HepG2 (cell line): ENCODE results near the gene LRGUK. TPM values are rescaled to one million over a fixed set of nuclear protein-coding genes. Genes with fewer than 3 reads are reported as not detected.

ENCODE experiments used
- ATAC-seq: fragments of 200-7000 bp; cut with Tn5 transposase; 3 replicates; pipeline ENCODE4 v1.9.1; 2020; ENCODE audit warnings: mild to moderate bottlenecking, moderate library complexity
- BruUV-seq: library from RNA; stranded (reverse); fragments of 400-500 nt; replicated peaks from 2 replicates; lab custom pipeline; 2021; lab: Mats Ljungman, UMichigan
- CTCF ChIA-PET: fragments of 300-600 bp; formaldehyde crosslinking; extraction: SDS; loops from one replicate; lab custom pipeline; 2021; ENCODE audit warnings: low total read pairs, inconsistent platforms, low intra/inter-chr PET ratio; lab: Yijun Ruan, JAX
- POLR2A ChIA-PET: fragments of 350-600 bp; sonication (Branson Sonifier 250); formaldehyde crosslinking; loops from one replicate; lab custom pipeline; 2020; ENCODE audit warnings: antibody characterized with exemption, inconsistent platforms; lab: Yijun Ruan, JAX
- DNase-seq: peaks from one replicate; pipeline ENCODE4 v3.0.0-alpha.2; 2015; ENCODE audit warnings: low spot score
- FAIRE-seq: peaks from 3 replicates; lab custom pipeline; 2011; peaks lifted over from hg19 to GRCh38; lab: Jason Lieb, UNC
- H2AFZ ChIP-seq: one replicate; pipeline ENCODE4 v1.6.1; 2011; ENCODE audit warnings: low read length, inconsistent platforms
- H3K27ac ChIP-seq: fragments of 300-600 bp; 3 replicates; pipeline ENCODE4 v1.8.0; 2011; ENCODE audit warnings: mixed run types, mild to moderate bottlenecking, mixed read lengths, low read length, inconsistent platforms; ENCODE audit not compliant: insufficient read depth; ENCODE audit errors: extremely low read length
- H3K27me3 ChIP-seq, 2 experiments: fragments of 200-600 bp in 1 of 2; 2 replicates in 1 of 2; 3 replicates in 1 of 2; pipeline versions ENCODE4 v1.6.0 to v1.8.0; 2011; ENCODE audit warnings: low read length in 2 of 2, mild to moderate bottlenecking in 2 of 2, moderate library complexity in 2 of 2, inconsistent platforms in 1 of 2; ENCODE audit not compliant: insufficient read depth in 2 of 2, control insufficient read depth in 1 of 2
- H3K36me3 ChIP-seq, 2 experiments: fragments of 200-600 bp in 1 of 2; replicated peaks in 1 of 2; 2 replicates in 1 of 2; 3 replicates in 1 of 2; pipeline versions ENCODE4 v1.5.1 to v1.8.0; 2011; ENCODE audit warnings: low read length in 2 of 2, inconsistent platforms in 1 of 2; ENCODE audit not compliant: insufficient read depth in 2 of 2, control insufficient read depth in 1 of 2
- H3K4me1 ChIP-seq: 2 replicates; pipeline ENCODE4 v1.5.1; 2012; ENCODE audit warnings: low read length, inconsistent platforms; ENCODE audit not compliant: insufficient read depth
- H3K4me2 ChIP-seq: 2 replicates; pipeline ENCODE4 v1.6.0; 2011; ENCODE audit warnings: low read depth, low read length, inconsistent platforms
- H3K4me3 ChIP-seq, 3 experiments: fragments of 200-600 bp in 1 of 3; sonication (generic), shearing (Covaris generic) in 1 of 3; replicated peaks in 1 of 3; 2 replicates each; pipeline ENCODE4 v1.5.1; 2011 to 2016; ENCODE audit warnings: low read length in 3 of 3, inconsistent platforms in 2 of 3, low read depth in 2 of 3, mild to moderate bottlenecking in 2 of 3, control low read depth in 1 of 3, mixed read lengths in 1 of 3; ENCODE audit not compliant: insufficient read depth in 1 of 3
- H3K79me2 ChIP-seq: one replicate; pipeline ENCODE4 v1.6.1; 2011; ENCODE audit warnings: low read length, inconsistent platforms; ENCODE audit not compliant: insufficient read depth
- H3K9ac ChIP-seq: 2 replicates; pipeline ENCODE4 v1.6.0; 2011; ENCODE audit warnings: mild to moderate bottlenecking, low read depth, low read length, inconsistent platforms; ENCODE audit not compliant: insufficient read depth
- H3K9me3 ChIP-seq: 2 replicates; pipeline ENCODE4 v1.5.1; 2012; ENCODE audit warnings: mild to moderate bottlenecking, low read length
- H4K20me1 ChIP-seq: 2 replicates; pipeline ENCODE4 v1.6.0; 2011; ENCODE audit warnings: inconsistent platforms, mild to moderate bottlenecking, low read length, moderate library complexity; ENCODE audit not compliant: insufficient read depth
- ESRRA ChIP-seq: sonication (generic); formaldehyde crosslinking; IDR thresholded peaks from 2 replicates; pipeline ENCODE4 v1.5.1; 2020; ENCODE audit warnings: mild to moderate bottlenecking, low read depth, missing genetic modification reagents
- MAFF ChIP-seq: IDR thresholded peaks from 2 replicates; pipeline ENCODE4 v1.6.1; 2011; ENCODE audit warnings: low read depth, low read length, improper control_type of control experiment
- MAFK ChIP-seq, 2 experiments: IDR thresholded peaks in 1 of 2; conservative IDR thresholded peaks in 1 of 2; 2 replicates each; pipeline ENCODE4 v1.6.1; 2011; ENCODE audit warnings: improper control_type of control experiment in 2 of 2, low read length in 2 of 2
- THAP8 ChIP-seq: sonication (generic); formaldehyde crosslinking; IDR thresholded peaks from 2 replicates; pipeline ENCODE4 v1.5.1; 2020; ENCODE audit warnings: missing genetic modification reagents, mild to moderate bottlenecking, borderline replicate concordance
- ZBED4 ChIP-seq: sonication (generic); formaldehyde crosslinking; IDR thresholded peaks from 2 replicates; pipeline ENCODE4 v1.4.0; 2020; ENCODE audit warnings: missing genetic modification reagents, borderline replicate concordance
- ZHX2 ChIP-seq, 2 experiments: sonication (generic) in 1 of 2; formaldehyde crosslinking in 1 of 2; IDR thresholded peaks; 2 replicates each; pipeline versions ENCODE4 v1.6.1 to v1.9.0; 2014 to 2022; ENCODE audit warnings: antibody characterized with exemption in 1 of 2, borderline replicate concordance in 1 of 2, inconsistent platforms in 1 of 2, low read depth in 1 of 2, missing genetic modification reagents in 1 of 2
- ZNF44 ChIP-seq: sonication (generic); formaldehyde crosslinking; IDR thresholded peaks from 2 replicates; pipeline ENCODE4 v1.5.1; 2020; ENCODE audit warnings: mild to moderate bottlenecking, missing genetic modification reagents
- WGBS: methylation state at CpG from one replicate; pipeline ENCODE4 v1.1.6; 2017; ENCODE audit warnings: low lambda C conversion rate; 5-methylcytosine and 5-hydroxymethylcytosine counted together
- in situ Hi-C: cut with HindIII; loops from 2 replicates; pipeline ENCODE4 v1.10.0; 2017; ENCODE audit warnings: low pct_unique_long_range_greater_than_20kb; ENCODE audit not compliant: extremely low pct_ligation_motif_present
- intact Hi-C: fragments of 100-400 bp; cut with micrococcal nuclease; formaldehyde crosslinking; loops from one replicate; pipeline ENCODE4 v1.10.0; 2022; ENCODE audit not compliant: unreplicated experiment
- polyA plus RNA-seq, 8 experiments: library from polyadenylated mRNA; depleted of rRNA in 3 of 8; stranded (reverse) in 7 of 8; unstranded in 1 of 8; fragments of >200 nt; fragmentation: Illumina TruSeq in 4 of 8; extraction: Trizol in 4 of 8; gene quantifications; 2 replicates each; pipeline versions ENCODE4 v1.2.1 to v1.2.3, GENCODE V29; 2011 to 2016; ENCODE audit warnings: low read depth in 4 of 8, missing spikeins in 1 of 8, mixed read lengths in 1 of 8; ENCODE audit not compliant: insufficient read depth in 1 of 8
- total RNA-seq, 5 experiments: library from RNA; depleted of rRNA; stranded (reverse); fragments of >200 nt; fragmentation: Illumina TruSeq; extraction: Trizol; gene quantifications; 2 replicates each; pipeline ENCODE4 v1.2.3, GENCODE V29; 2016; ENCODE audit warnings: low read depth in 1 of 5

The LRGUK gene
- total and polyA plus RNA-seq, 2 of the 13 experiments (the other 11 are each of a cell fraction or from before 2014, with no cell fraction given): 0.18 to 0.20 TPM

GRCh38 chr7:134302120-134302519, 175.0 kb downstream of the LRGUK start:
- Histone ChIP-seq H4K20me1 (no peaks in the 10 kb centered on the region), H3K9me3 (no peaks in the 10 kb centered on the region), H3K27me3 (no peaks in the 10 kb centered on the region), H3K4me3 (no peak overlapping the region), H3K4me2 (no peak overlapping the region), H3K79me2 (no peaks in the 10 kb centered on the region), H3K4me1 (no peaks in the 10 kb centered on the region), H3K27ac (no peak overlapping the region), H3K9ac (no peak overlapping the region), H2AFZ (no peak overlapping the region), H3K36me3 (peaks cover 7 to 52% of the 10 kb centered on the region in 2 experiments; a peak in 4 of 5 replicates)
- no TSS peak for BruUV-seq
- intact Hi-C loops (no loop called here), in situ Hi-C loops (no loop called here)
- no peak for FAIRE-seq
- 100% methylated on average over 2 of the region's 2 CpGs for WGBS
- POLR2A ChIA-PET: no interaction called here
- DNase-seq: no peak
- ATAC-seq: no peak
- TF ChIP-seq ZBED4 (no peak), MAFK (conservative IDR thresholded peaks at IDR 0.05 in 1 of 2, IDR thresholded peaks at IDR 0.05 in 1 of 2; ENCODE audit: low read length in 2 of 2) (peak; percentile 96), MAFF (peak; percentile 97)
- CTCF ChIA-PET: no interaction called here

GRCh38 chr7:134307320-134307719, 180.2 kb downstream of the LRGUK start:
- no peak for TF ChIP-seq ZHX2 (IDR thresholded peaks at IDR 0.05; ENCODE audit: low read depth)
- TF ChIP-seq ZHX2 (CRISPR knock-in tag; IDR thresholded peaks at IDR 0.05; ENCODE audit: borderline replicate concordance): no peak
- no peak for TF ChIP-seq THAP8 (CRISPR knock-in tag)
- TF ChIP-seq ZNF44 (CRISPR knock-in tag): no peak
- TF ChIP-seq ESRRA (CRISPR knock-in tag): no peak
- Histone ChIP-seq H3K27me3 (no peaks in the 10 kb centered on the region), H4K20me1 (no peaks in the 10 kb centered on the region; the same call in 1 of the 2 replicates), H3K4me1 (no peaks in the 10 kb centered on the region), H3K9me3 (no peaks in the 10 kb centered on the region), H2AFZ (no peak overlapping the region), H3K4me3 (no peak overlapping the region), H3K36me3 (peaks cover 6 to 36% of the 10 kb centered on the region in 2 experiments; a peak in 4 of 5 replicates), H3K9ac (no peak overlapping the region), H3K27ac (no peak overlapping the region), H3K79me2 (no peaks in the 10 kb centered on the region), H3K4me2 (no peak overlapping the region)
- ATAC-seq: no peak
- 90% methylated on average over 1 of the region's 1 CpG for WGBS
- no TSS peak for BruUV-seq
- in situ Hi-C loops: no loop called here
- FAIRE-seq: no peak
- CTCF ChIA-PET: no interaction called here
- intact Hi-C loops: no loop called here
- DNase-seq: no peak
- POLR2A ChIA-PET: no interaction called here
